Testis (tissue), 3 donors: Measurements from ENCODE around the gene CRYBB1. TPM values are rescaled to one million over a fixed set of nuclear protein-coding genes. Genes with fewer than 3 reads are reported as not detected.

Experiments used
- DNase-seq: peaks from one replicate; pipeline ENCODE4 v3.0.0-alpha.2; 2019
- H3K27ac ChIP-seq, 2 donors: fragments of 200-600 bp; sonication (generic); one replicate each; pipeline ENCODE4 v1.5.1; 2019
- H3K27me3 ChIP-seq: fragments of 200-600 bp; sonication (generic); one replicate; pipeline ENCODE4 v1.5.1; 2019
- H3K36me3 ChIP-seq: fragments of 200-600 bp; sonication (generic); one replicate; pipeline ENCODE4 v1.5.1; 2017; ENCODE audit warnings: low read depth; ENCODE audit errors: missing control alignments
- H3K4me1 ChIP-seq: fragments of 200-600 bp; sonication (generic); one replicate; pipeline ENCODE4 v1.5.1; 2019
- H3K4me3 ChIP-seq, 2 donors: fragments of 200-600 bp; sonication (generic); one replicate each; pipeline ENCODE4 v1.5.1; 2017 to 2019
- H3K9me3 ChIP-seq: fragments of 200-600 bp; sonication (generic); one replicate; pipeline ENCODE4 v1.5.1; 2017
- POLR2A ChIP-seq: fragments of 450-650 bp; IDR thresholded peaks from one replicate; pipeline ENCODE4 v1.6.1; 2017; ENCODE audit warnings: antibody characterized with exemption, mild to moderate bottlenecking, moderate library complexity
- WGBS, 2 donors: methylation state at CpG; one replicate each; pipeline ENCODE4 v1.1.5; 2018; 5-methylcytosine and 5-hydroxymethylcytosine counted together
- intact Hi-C: fragments of 100-400 bp; cut with DNase I; formaldehyde crosslinking; loops from one replicate; pipeline ENCODE4 v1.15.1; 2023; ENCODE audit warnings: low total_unique reads
- polyA plus RNA-seq: library from polyadenylated mRNA; stranded (reverse); fragments of 350-450 nt; fragmentation: Illumina TruSeq; extraction: RNeasy Lipid Tissue Mini Kit (QIAGEN cat#74804); gene quantifications from one replicate; pipeline ENCODE4 v1.2.3, GENCODE V29; 2014; ENCODE audit warnings: low read depth, low replicate concordance; ENCODE audit not compliant: insufficient read depth
- total RNA-seq, 2 donors: library from RNA; depleted of rRNA; stranded (reverse); fragments of >200 nt; gene quantifications; one replicate each; pipeline ENCODE4 v1.2.3, GENCODE V29; 2016
- TF ChIP-seq, protein P1 (sequence below), 3 experiments: fragments of 450-650 bp in 2 of 3; fragments of 200-600 bp in 1 of 3; sonication (generic) in 1 of 3; IDR thresholded peaks; one replicate each; pipeline ENCODE4 v1.5.1; 2016 to 2019; ENCODE audit warnings: antibody characterized with exemption in 3 of 3, mild to moderate bottlenecking in 2 of 3, moderate library complexity in 1 of 3

CRYBB1 gene
- total and polyA plus RNA-seq, 3 donors from 2014 or later = 0.80 TPM; not detected in 2

DNA sequence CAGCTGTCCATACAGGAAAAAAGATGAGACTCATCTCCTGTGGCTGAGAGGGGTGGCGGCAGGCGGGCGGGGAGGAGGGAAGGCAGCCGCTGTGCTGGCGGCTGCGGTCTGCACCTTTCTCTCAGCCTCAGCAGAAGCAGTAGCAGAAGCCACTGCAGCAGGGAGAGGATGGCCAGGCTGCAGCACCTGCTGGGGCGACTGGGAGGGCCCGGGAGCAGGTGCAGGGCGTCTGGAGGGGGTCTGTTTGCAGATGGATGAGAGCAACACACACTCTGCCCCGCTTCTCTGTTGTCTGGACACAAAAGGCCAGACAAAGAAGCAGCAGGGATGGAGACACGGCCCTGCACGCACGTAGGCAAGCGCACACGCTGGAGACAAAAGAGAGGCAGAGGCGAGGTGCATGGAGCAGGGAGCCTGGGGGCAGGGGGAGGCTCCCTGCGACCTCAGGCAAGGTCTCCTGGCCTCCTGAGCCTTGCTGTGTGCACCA, 30.2 kb upstream of the CRYBB1 start:
- H3K27me3 ChIP-seq = no peaks in the 10 kb centered on the region
- TF ChIP-seq POLR2A = no peak
- TF ChIP-seq, protein P1, sequence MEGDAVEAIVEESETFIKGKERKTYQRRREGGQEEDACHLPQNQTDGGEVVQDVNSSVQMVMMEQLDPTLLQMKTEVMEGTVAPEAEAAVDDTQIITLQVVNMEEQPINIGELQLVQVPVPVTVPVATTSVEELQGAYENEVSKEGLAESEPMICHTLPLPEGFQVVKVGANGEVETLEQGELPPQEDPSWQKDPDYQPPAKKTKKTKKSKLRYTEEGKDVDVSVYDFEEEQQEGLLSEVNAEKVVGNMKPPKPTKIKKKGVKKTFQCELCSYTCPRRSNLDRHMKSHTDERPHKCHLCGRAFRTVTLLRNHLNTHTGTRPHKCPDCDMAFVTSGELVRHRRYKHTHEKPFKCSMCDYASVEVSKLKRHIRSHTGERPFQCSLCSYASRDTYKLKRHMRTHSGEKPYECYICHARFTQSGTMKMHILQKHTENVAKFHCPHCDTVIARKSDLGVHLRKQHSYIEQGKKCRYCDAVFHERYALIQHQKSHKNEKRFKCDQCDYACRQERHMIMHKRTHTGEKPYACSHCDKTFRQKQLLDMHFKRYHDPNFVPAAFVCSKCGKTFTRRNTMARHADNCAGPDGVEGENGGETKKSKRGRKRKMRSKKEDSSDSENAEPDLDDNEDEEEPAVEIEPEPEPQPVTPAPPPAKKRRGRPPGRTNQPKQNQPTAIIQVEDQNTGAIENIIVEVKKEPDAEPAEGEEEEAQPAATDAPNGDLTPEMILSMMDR (IDR thresholded peaks at IDR 0.05) = no peak

DNA sequence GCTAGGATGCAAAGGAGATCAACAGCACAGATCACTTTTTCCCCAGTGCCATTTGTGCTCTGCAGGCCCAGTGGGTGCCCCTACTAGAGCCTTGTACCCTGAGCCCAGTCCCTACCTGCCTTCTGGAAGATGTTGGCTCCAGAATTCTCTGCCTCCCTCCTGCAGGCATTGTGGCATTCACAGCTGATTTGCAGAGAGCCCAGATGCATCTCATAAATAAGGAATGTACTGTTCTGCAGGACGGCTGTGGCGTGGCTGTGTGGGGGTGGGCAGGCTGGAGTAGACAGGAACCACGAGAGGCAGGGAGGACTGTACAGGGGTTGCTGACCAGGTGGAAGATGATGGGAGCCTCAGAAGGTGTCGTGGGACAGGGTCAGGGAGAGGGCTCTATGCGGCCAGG, 28.3 kb upstream of the CRYBB1 start:
- 36 to 43% methylated on average over 5 of the region's 5 CpGs for whole genome bisulfite sequencing, 2 donors
- no peak overlapping the region for H3K4me3 ChIP-seq
- no peaks in the 10 kb centered on the region for H3K9me3 ChIP-seq
- no peak for TF ChIP-seq POLR2A
- TF ChIP-seq, protein P1 (IDR thresholded peaks at IDR 0.05) = no peak
- no peaks in the 10 kb centered on the region for H3K36me3 ChIP-seq
- intact Hi-C loops = no loop called here
- H3K27me3 ChIP-seq = no peaks in the 10 kb centered on the region
- no peaks in the 10 kb centered on the region for H3K4me1 ChIP-seq
- DNase-seq = no peak
- H3K27ac ChIP-seq = no peak overlapping the region

More for the DNA sequence above, 30.2 kb upstream of the CRYBB1 start:
- intact Hi-C loops = no loop called here
- Histone ChIP-seq H3K9me3 (no peaks in the 10 kb centered on the region), H3K4me1 (no peaks in the 10 kb centered on the region), H3K4me3 (no peak overlapping the region), H3K36me3 (no peaks in the 10 kb centered on the region), H3K27ac (no peak overlapping the region)
- WGBS, 2 donors = 45 to 53% methylated on average over 11 to 17 of the region's 17 CpGs
- no peak for DNase-seq

DNA sequence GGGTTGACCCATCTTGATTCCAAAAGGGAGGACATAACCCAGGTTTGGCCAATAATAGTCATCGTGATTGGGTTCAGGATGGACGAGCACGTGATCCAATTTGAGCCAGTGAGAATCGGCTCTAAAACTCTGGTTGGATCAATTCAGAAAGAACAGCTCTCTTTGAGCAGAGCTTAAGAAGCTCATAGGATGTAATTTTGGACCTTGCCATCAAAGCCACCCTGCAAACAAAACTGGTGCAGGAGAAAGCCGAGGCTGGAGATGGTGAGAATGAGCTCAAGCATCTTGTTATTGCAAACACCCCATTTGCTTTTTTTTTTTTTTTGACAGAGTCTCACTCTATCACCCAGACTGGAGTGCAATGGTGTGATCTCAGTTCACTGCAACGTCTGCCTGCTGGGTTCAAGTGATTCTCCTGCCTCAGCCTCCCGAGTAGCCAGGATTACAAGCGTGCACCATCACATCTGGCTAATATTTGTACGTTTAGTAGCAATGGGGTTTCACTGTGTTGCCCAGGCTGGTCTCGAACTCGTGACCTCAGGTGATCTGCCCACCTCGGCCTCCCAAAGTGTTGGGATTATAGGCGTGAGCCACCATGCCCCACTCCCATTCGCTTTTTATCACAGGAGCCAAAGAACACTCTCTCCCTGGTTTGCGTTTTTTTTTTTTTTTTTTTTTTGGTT, 25.7 kb upstream of the CRYBB1 start:
- no peak for TF ChIP-seq POLR2A
- TF ChIP-seq, protein P1 (IDR thresholded peaks at IDR 0.05) = no peak
- H3K27me3 ChIP-seq = no peaks in the 10 kb centered on the region
- DNase-seq = no peak
- intact Hi-C loops = no loop called here
- 81 to 87% methylated on average over 14 to 15 of the region's 15 CpGs for WGBS, 2 donors
- no peaks in the 10 kb centered on the region for H3K36me3 ChIP-seq
- H3K9me3 ChIP-seq = no peaks in the 10 kb centered on the region
- H3K27ac ChIP-seq = no peak overlapping the region
- no peaks in the 10 kb centered on the region for H3K4me1 ChIP-seq
- H3K4me3 ChIP-seq = no peak overlapping the region

DNA sequence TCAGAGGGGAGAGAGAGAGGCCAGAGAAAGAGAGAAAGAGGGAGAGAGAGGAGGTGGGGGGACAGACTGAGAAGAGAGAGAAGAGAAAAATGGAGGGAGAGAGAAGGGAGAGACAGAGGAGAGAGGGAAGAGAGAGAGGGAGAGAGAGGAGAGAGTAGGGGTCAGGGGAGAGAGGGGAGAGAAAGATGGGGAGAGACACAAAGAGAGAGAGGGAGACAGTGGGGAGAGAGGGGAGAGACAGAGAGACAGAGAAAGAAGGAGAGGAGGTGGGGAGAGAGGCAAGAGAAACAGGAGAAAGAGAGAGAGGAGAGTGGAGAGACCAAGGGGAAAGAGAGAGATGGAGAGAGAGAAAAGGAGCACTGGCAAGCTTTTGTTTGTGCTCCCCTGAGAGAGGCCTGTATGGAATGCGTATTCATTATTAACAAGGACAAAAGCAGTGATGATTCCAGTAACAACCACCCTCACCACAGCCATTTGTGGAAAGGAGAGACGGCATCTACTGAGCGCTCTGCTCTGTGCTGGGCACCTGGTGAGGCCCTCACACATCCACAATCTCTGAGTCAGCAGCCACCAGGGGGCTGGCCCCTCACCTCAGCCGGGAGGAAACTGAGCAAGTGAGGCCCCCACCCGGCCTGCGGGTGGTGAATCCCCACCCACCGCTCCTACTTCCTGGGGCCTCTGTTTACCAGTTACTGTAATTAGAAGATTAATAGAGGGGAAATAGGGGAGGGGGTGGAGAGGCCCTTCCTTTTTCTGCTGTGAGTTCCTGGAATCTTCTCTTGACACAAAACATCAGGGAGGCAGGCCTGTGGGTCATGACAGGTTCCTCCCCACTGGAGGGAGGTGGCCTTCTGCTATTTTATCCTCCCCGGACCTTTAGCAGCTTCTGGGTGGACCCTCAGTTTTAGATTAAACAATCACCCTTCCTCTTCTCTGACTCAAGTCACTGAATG, 24.9 kb upstream of the CRYBB1 start:
- H3K9me3 ChIP-seq = no peaks in the 10 kb centered on the region
- 57 to 67% methylated on average over 8 of the region's 8 CpGs for WGBS, 2 donors
- no peak for DNase-seq
- H3K27me3 ChIP-seq = no peaks in the 10 kb centered on the region
- H3K27ac ChIP-seq = no peak overlapping the region
- H3K4me1 ChIP-seq = no peaks in the 10 kb centered on the region
- H3K36me3 ChIP-seq = no peaks in the 10 kb centered on the region
- intact Hi-C loops = no loop called here
- H3K4me3 ChIP-seq = no peak overlapping the region
- TF ChIP-seq POLR2A = no peak
- TF ChIP-seq, protein P1 (IDR thresholded peaks at IDR 0.05) = no peak
